Tibial artery (tissue), 4 donors: ENCODE data around the gene CHRNA9.

Source experiments
- DNase-seq, 2 donors: peaks; one replicate each; pipeline ENCODE4 v3.0.0-alpha.2; 2019
- H3K27ac ChIP-seq, 2 donors: fragments of 200-600 bp; sonication (generic) in 1 of 2; 1 replicate in 1 of 2; 2 replicates in 1 of 2; pipeline ENCODE4 v1.5.1; 2018 to 2019; ENCODE audit warnings: mild to moderate bottlenecking in 1 of 2
- H3K27me3 ChIP-seq, 2 donors: fragments of 200-600 bp; sonication (generic) in 1 of 2; one replicate each; pipeline versions ENCODE4 v1.5.1 to v1.6.0; 2016 to 2019
- H3K36me3 ChIP-seq, 3 donors: fragments of 200-600 bp; sonication (generic) in 2 of 3; one replicate each; pipeline ENCODE4 v1.5.1; 2016 to 2019; ENCODE audit warnings: mild to moderate bottlenecking in 2 of 3
- H3K4me1 ChIP-seq, 4 donors: fragments of 200-600 bp; sonication (generic) in 2 of 4; 1 replicate in 3 of 4; 2 replicates in 1 of 4; pipeline ENCODE4 v1.5.1; 2016 to 2019
- H3K4me3 ChIP-seq, 2 donors: fragments of 200-600 bp; sonication (generic) in 1 of 2; 1 replicate in 1 of 2; 2 replicates in 1 of 2; pipeline ENCODE4 v1.5.1; 2018 to 2019; ENCODE audit warnings: mild to moderate bottlenecking in 2 of 2
- H3K9me3 ChIP-seq, 3 donors: fragments of 200-600 bp; sonication (generic) in 1 of 3; one replicate each; pipeline ENCODE4 v1.5.1; 2016 to 2019
- CTCF ChIP-seq, 2 experiments: fragments of 200-600 bp in 1 of 2; fragments of 450-650 bp in 1 of 2; IDR thresholded peaks; one replicate each; pipeline ENCODE4 v1.5.1; 2017 to 2019; ENCODE audit warnings: antibody characterized with exemption in 2 of 2, mild to moderate bottlenecking in 1 of 2, moderate library complexity in 1 of 2
- intact Hi-C: fragments of 100-400 bp; cut with DNase I; formaldehyde crosslinking; loops from one replicate; pipeline ENCODE4 v1.15.0; 2023; ENCODE audit warnings: low total_unique reads

CHRNA9 gene

GRCh38 chr4:40300371-40301162, 34.6 kb upstream of the CHRNA9 start:
- H3K27ac ChIP-seq, result no peak overlapping the region
- no peaks in the 10 kb centered on the region for H3K4me1 ChIP-seq
- H3K4me3 ChIP-seq, result no peak overlapping the region
- no peak for DNase-seq
- no peaks in the 10 kb centered on the region for H3K36me3 ChIP-seq
- H3K27me3 ChIP-seq, result peaks cover 0 to 8% of the 10 kb centered on the region in 2 donors
- H3K9me3 ChIP-seq, result peaks cover 0 to 5% (median 0%) of the 10 kb centered on the region in 3 donors
- intact Hi-C loops, result no loop called here
- no peak for TF ChIP-seq CTCF (IDR thresholded peaks at IDR 0.05)

GRCh38 chr4:40301603-40302002, 33.5 kb upstream of the CHRNA9 start:
- Histone ChIP-seq H3K4me3 (no peak overlapping the region), H3K4me1 (no peaks in the 10 kb centered on the region), H3K9me3 (peaks cover 0 to 5% (median 0%) of the 10 kb centered on the region in 3 donors), H3K36me3 (no peaks in the 10 kb centered on the region), H3K27me3 (peaks cover 0 to 8% of the 10 kb centered on the region in 2 donors), H3K27ac (no peak overlapping the region)
- intact Hi-C loops, result no loop called here
- peak in 1 of 2 donors; percentile 16 for DNase-seq
- no peak for TF ChIP-seq CTCF (IDR thresholded peaks at IDR 0.05)

GRCh38 chr4:40303751-40304150, 31.4 kb upstream of the CHRNA9 start:
- Histone ChIP-seq H3K4me1 (no peaks in the 10 kb centered on the region), H3K36me3 (no peaks in the 10 kb centered on the region), H3K9me3 (peaks cover 0 to 5% (median 0%) of the 10 kb centered on the region in 3 donors), H3K4me3 (no peak overlapping the region), H3K27me3 (peaks cover 0 to 8% of the 10 kb centered on the region in 2 donors), H3K27ac (no peak overlapping the region)
- intact Hi-C loops, result no loop called here
- no peak for TF ChIP-seq CTCF (IDR thresholded peaks at IDR 0.05)
- DNase-seq, result no peak

- Histone ChIP-seq H3K9me3 (peaks cover 0 to 5% (median 0%) of the 10 kb centered on the region in 3 donors), H3K36me3 (no peaks in the 10 kb centered on the region), H3K27me3 (peaks cover 0 to 8% of the 10 kb centered on the region in 2 donors), H3K4me1 (no peaks in the 10 kb centered on the region), H3K4me3 (no peak overlapping the region), H3K27ac (no peak overlapping the region)
- no peak for TF ChIP-seq CTCF (IDR thresholded peaks at IDR 0.05)
- intact Hi-C loops, result loop anchor here (5.0 kb wide), 1 partner anchor 248 kb away; the partner anchor contains the start of gene N4BP2
- DNase-seq, result peak in 1 of 2 donors; percentile 20
Measured at GRCh38 chr4:40305328-40306170, 29.6 kb upstream of the CHRNA9 start.

GRCh38 chr4:40306226-40306625, 28.9 kb upstream of the CHRNA9 start:
- peak in 1 of 2 donors; percentile 19 for DNase-seq
- Histone ChIP-seq H3K4me3 (no peak overlapping the region), H3K4me1 (no peaks in the 10 kb centered on the region), H3K27ac (no peak overlapping the region), H3K36me3 (no peaks in the 10 kb centered on the region), H3K27me3 (peaks cover 0 to 8% of the 10 kb centered on the region in 2 donors), H3K9me3 (peaks cover 0 to 5% (median 0%) of the 10 kb centered on the region in 3 donors)
- intact Hi-C loops, result loop anchor here (5.0 kb wide), 1 partner anchor 249 kb away; the partner anchor contains the start of gene N4BP2
- TF ChIP-seq CTCF (IDR thresholded peaks at IDR 0.05), result no peak
